Heart left ventricle (tissue), 16 donors: Measurements from ENCODE around the gene DCTD. TPM values are rescaled to one million over a fixed set of nuclear protein-coding genes. Genes with fewer than 3 reads are reported as not detected.
A peak's percentile ranks its signal among the peaks of the same experiment; 100 is the strongest.

ENCODE experiments used
- ATAC-seq, 4 donors: fragments of 200-7000 bp; cut with Tn5 transposase; one replicate each; pipeline ENCODE4 v1.9.1; 2020 to 2022; ENCODE audit warnings: moderate library complexity in 4 of 4, mild to moderate bottlenecking in 3 of 4, moderate number of reproducible peaks in 1 of 4
- DNase-seq, 5 donors: peaks; one replicate each; pipeline ENCODE4 v3.0.0-alpha.2; 2020
- H3K27ac ChIP-seq, 12 donors: fragments of 200-600 bp; sonication (generic) in 4 of 12; one replicate each; pipeline versions ENCODE4 v1.5.0 to v1.8.0; 2016 to 2022; ENCODE audit warnings: mild to moderate bottlenecking in 2 of 12
- H3K27me3 ChIP-seq, 9 donors: fragments of 200-600 bp; sonication (generic) in 2 of 9; one replicate each; pipeline versions ENCODE4 v1.5.1 to v1.8.0; 2016 to 2022; ENCODE audit warnings: mild to moderate bottlenecking in 3 of 9
- H3K36me3 ChIP-seq, 9 donors: fragments of 200-600 bp; sonication (generic) in 2 of 9; one replicate each; pipeline versions ENCODE4 v1.5.0 to v1.8.0; 2018 to 2022; ENCODE audit warnings: mild to moderate bottlenecking in 2 of 9
- H3K4me1 ChIP-seq, 12 donors: fragments of 200-600 bp; sonication (generic) in 4 of 12; one replicate each; pipeline versions ENCODE4 v1.5.0 to v1.8.0; 2016 to 2022; ENCODE audit warnings: mild to moderate bottlenecking in 3 of 12
- H3K4me3 ChIP-seq, 12 donors: fragments of 200-600 bp; sonication (generic) in 4 of 12; one replicate each; pipeline versions ENCODE4 v1.5.0 to v1.8.0; 2017 to 2022; ENCODE audit warnings: mild to moderate bottlenecking in 9 of 12, moderate library complexity in 4 of 12
- H3K9me3 ChIP-seq, 12 donors: fragments of 200-600 bp; sonication (generic) in 4 of 12; one replicate each; pipeline versions ENCODE4 v1.5.0 to v1.8.0; 2016 to 2022; ENCODE audit warnings: mild to moderate bottlenecking in 1 of 12
- POLR2A ChIP-seq, 2 donors: fragments of 450-650 bp; IDR thresholded peaks; one replicate each; pipeline ENCODE4 v1.6.1; 2017; ENCODE audit warnings: antibody characterized with exemption in 2 of 2, mild to moderate bottlenecking in 2 of 2, moderate library complexity in 2 of 2
- WGBS, 4 donors: extraction: QIAGEN DNeasy Blood & Tissue Kit in 2 of 4; methylation state at CpG; one replicate each; pipeline versions ENCODE4 v1.1.5 to v1.1.7; 2013 to 2018; 5-methylcytosine and 5-hydroxymethylcytosine counted together
- intact Hi-C, 10 donors: fragments of 100-400 bp; cut with DNase I; formaldehyde crosslinking; loops; one replicate each; pipeline versions ENCODE4 v1.11.1 to v1.14.2; 2022
- polyA plus RNA-seq, 2 donors: library from polyadenylated mRNA; stranded (reverse); fragments of 200-250 nt; gene quantifications; one replicate each; pipeline ENCODE4 v1.2.3, GENCODE V29; 2013
- total RNA-seq, 9 donors: library from RNA; depleted of rRNA in 2 of 9; stranded (reverse); fragments of >200 nt in 2 of 9; fragmentation: NEBNext Ultra II Directional in 3 of 9; extraction: Animal tissue kit (Norgen Biotek cat#: 25700) in 3 of 9; gene quantifications; one replicate each; pipeline versions ENCODE4 v1.1.0 to v1.2.4, GENCODE V29; 2016 to 2023
- TF ChIP-seq, protein P1 (sequence below), 12 donors: fragments of 200-600 bp; sonication (generic) in 4 of 12; IDR thresholded peaks; one replicate each; pipeline versions ENCODE4 v1.5.0 to v1.8.0; 2018 to 2022; ENCODE audit warnings: antibody characterized with exemption in 12 of 12, mild to moderate bottlenecking in 5 of 12
- donor health status: ischemic (EF 13 %, LVEDD 7.1; RV severe dilation, severe dysfunction).
- donor health status: healthy with polysubstance abuse.
- donor health status: DM: no; HTN: yes; CAD: no.
- donor health status: DM: no; HTN: no; CAD: no.
- donor health status: ischemic (EF 25% LVEDD 6.9; RV normal size, moderate dysfunction).
- donor health status: ischemic (EF 25% LVEDD 5.7; RV mildly dilated, moderate dysfunction).
- donor health status: healthy.
- donor health status: DM: yes; HTN: yes; CAD: no.
- donor health status: ischemic (EF 35%, LVEDD 5.7; RV mildly dilated, moderate dysfunction).
- donor health status: nonischemic (EF 11% LVEDD 7.7; RV severe dilation, severe dysfunction).
- donor health status: DM: yes; HTN: yes; CAD: no.
- donor health status: PGD.
- donor health status: ischemic (EF 29% LVEDD 5.4; RV normal size, mild dysfunction).
- donor health status: nonischemic (EF 23%, LVEDD 6.1; RV moderate dilation, normal function).

The DCTD gene
- total and polyA plus RNA-seq, 11 donors, result 16.1 to 55.7 (median 41.2) TPM

DNA sequence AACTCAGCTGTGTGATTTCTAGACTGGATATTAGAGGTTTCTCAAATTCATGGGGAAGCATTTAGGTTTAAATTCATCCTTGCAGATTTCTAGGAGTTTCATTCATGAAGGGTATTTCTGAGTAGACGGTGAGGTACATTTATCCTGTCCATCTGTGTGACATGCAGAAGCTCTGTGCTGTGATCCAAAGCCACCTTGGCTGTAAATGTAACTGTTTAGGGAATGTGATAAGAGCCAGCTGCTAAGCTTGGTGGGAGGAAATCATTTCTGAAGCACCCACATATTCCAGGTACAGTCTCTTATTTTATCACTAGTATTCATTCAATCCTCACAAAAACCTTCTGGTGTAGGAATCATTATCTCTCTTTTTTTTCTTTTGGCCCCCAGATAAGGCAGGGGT is 8.7 kb upstream of the DCTD start:
- no peak for DNase-seq
- Histone ChIP-seq H3K4me1 (no peaks in the 10 kb centered on the region), H3K36me3 (no peaks in the 10 kb centered on the region), H3K9me3 (no peaks in the 10 kb centered on the region), H3K4me3 (no peak overlapping the region), H3K27ac (no peak overlapping the region), H3K27me3 (no peaks in the 10 kb centered on the region)
- 83 to 91% (median 89%) methylated on average over 1 of the region's 1 CpG for WGBS, 4 donors
- TF ChIP-seq, protein P1, sequence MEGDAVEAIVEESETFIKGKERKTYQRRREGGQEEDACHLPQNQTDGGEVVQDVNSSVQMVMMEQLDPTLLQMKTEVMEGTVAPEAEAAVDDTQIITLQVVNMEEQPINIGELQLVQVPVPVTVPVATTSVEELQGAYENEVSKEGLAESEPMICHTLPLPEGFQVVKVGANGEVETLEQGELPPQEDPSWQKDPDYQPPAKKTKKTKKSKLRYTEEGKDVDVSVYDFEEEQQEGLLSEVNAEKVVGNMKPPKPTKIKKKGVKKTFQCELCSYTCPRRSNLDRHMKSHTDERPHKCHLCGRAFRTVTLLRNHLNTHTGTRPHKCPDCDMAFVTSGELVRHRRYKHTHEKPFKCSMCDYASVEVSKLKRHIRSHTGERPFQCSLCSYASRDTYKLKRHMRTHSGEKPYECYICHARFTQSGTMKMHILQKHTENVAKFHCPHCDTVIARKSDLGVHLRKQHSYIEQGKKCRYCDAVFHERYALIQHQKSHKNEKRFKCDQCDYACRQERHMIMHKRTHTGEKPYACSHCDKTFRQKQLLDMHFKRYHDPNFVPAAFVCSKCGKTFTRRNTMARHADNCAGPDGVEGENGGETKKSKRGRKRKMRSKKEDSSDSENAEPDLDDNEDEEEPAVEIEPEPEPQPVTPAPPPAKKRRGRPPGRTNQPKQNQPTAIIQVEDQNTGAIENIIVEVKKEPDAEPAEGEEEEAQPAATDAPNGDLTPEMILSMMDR (IDR thresholded peaks at IDR 0.05), result no peak
- TF ChIP-seq POLR2A (IDR thresholded peaks at IDR 0.05), result no peak
- no peak for ATAC-seq
- intact Hi-C loops, result loop anchor here in 3 of 10 donors (2.0 to 10.0 kb wide), 4 partner anchors 441 to 1781 kb away; no protein-coding TSS in a partner anchor

DNA sequence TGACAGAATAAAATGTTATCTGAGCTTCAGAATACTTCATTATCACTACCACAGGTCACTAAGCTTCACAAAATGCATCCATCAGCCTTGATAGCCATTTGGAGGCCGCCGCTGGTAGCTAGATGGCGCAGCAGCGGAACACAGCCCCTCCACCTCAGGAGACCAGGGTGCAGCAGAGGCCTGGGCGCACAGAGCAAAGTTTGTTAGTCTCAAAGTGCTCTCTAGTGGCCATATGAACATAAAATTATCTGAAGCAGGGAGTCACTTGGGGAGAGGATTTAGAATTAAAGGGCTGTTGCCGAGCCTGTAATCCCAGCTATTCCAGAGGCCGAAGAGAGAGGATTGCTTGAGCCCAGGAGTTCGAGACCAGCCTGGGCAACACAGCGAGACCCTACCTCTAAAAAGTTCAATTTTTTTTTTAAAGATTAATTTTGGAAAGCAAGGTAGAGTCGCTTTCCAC is 8.1 kb upstream of the DCTD start:
- H3K9me3 ChIP-seq, result no peaks in the 10 kb centered on the region
- H3K27ac ChIP-seq, result no peak overlapping the region
- H3K36me3 ChIP-seq, result no peaks in the 10 kb centered on the region
- TF ChIP-seq, protein P1 (IDR thresholded peaks at IDR 0.05), result peak; percentile 33 to 66 (median 48)
- TF ChIP-seq POLR2A (IDR thresholded peaks at IDR 0.05), result no peak
- ATAC-seq, result peak; percentile 61 to 87 (median 86)
- H3K4me3 ChIP-seq, result no peak overlapping the region
- 49 to 61% (median 57%) methylated on average over 10 of the region's 10 CpGs for WGBS, 4 donors
- DNase-seq, result peak; percentile 56 to 83 (median 62)
- H3K27me3 ChIP-seq, result no peaks in the 10 kb centered on the region
- H3K4me1 ChIP-seq, result no peaks in the 10 kb centered on the region
- intact Hi-C loops, result loop anchor here in 3 of 10 donors (2.0 to 10.0 kb wide), 4 partner anchors 441 to 1781 kb away; no protein-coding TSS in a partner anchor

DNA sequence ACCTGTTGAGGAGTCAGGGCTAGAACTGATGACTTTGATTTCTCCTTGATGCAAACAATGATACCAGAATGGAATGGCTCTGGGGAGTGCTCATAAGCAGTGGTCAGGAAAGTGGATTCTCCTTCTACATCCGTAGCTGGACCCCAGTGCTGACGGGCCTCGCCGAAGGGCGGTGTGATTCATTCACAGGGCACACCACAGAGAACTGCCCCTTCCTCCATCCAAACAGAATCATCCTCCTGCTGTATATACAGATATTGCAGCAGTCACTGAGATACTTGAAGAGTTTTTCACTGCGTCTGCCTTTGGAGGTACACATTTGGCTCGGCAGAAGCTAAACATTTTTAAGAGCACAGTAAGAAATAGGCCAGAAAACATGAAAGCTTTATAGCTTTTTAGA is 7.3 kb upstream of the DCTD start:
- TF ChIP-seq, protein P1 (IDR thresholded peaks at IDR 0.05), result no peak
- TF ChIP-seq POLR2A (IDR thresholded peaks at IDR 0.05), result no peak
- Histone ChIP-seq H3K27ac (no peak overlapping the region), H3K4me3 (no peak overlapping the region), H3K9me3 (no peaks in the 10 kb centered on the region), H3K27me3 (no peaks in the 10 kb centered on the region), H3K4me1 (no peaks in the 10 kb centered on the region), H3K36me3 (no peaks in the 10 kb centered on the region)
- 95 to 98% (median 95%) methylated on average over 7 of the region's 7 CpGs for WGBS, 4 donors
- ATAC-seq (no peak), DNase-seq (no peak)
- intact Hi-C loops, result loop anchor here in 4 of 10 donors (2.0 to 10.0 kb wide), 5 partner anchors 440 to 1780 kb away; no protein-coding TSS in a partner anchor

DNA sequence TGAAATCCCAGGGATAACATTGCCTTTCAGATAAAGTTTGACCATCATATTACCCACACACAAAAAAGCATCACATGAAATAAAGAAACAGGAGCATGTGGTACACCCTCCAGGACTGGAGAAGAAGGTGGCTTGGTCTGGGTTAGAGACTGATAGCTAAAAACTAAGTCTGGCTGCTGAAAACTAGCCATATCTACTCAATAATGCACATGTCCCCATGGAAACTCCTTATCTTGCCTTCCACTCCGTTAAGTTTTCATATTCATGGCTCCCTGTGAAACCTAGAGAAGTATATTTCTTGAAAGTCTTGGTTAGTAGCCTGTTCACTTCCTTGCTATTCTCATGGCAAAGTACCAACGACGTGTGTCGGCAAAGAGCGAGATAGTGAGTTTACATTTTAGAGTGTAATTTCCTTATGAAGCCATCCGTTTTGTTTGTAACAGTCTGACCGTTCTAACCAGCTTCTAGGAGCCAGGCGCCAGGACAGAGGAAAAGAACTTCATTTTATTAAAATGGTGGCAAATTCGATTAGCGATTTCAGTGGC is 6.7 kb upstream of the DCTD start:
- no peak overlapping the region for H3K4me3 ChIP-seq
- WGBS, 4 donors, result 78 to 85% (median 81%) methylated on average over 10 of the region's 10 CpGs
- DNase-seq (no peak), ATAC-seq (no peak)
- intact Hi-C loops, result loop anchor here in 4 of 10 donors (2.0 to 10.0 kb wide), 5 partner anchors 439 to 1779 kb away; no protein-coding TSS in a partner anchor
- peaks cover 0 to 3% (median 0%) of the 10 kb centered on the region in 12 donors for H3K4me1 ChIP-seq
- no peaks in the 10 kb centered on the region for H3K27me3 ChIP-seq
- H3K36me3 ChIP-seq, result no peaks in the 10 kb centered on the region
- no peaks in the 10 kb centered on the region for H3K9me3 ChIP-seq
- no peak overlapping the region for H3K27ac ChIP-seq
- TF ChIP-seq POLR2A (IDR thresholded peaks at IDR 0.05), result no peak
- TF ChIP-seq, protein P1 (IDR thresholded peaks at IDR 0.05), result no peak
